GM04503 (cell line): Measurements from ENCODE around the gene CCR6.
"Not testable (repeated sequence)": the region's sequence is repeated elsewhere in the genome, so short reads cannot be mapped to it uniquely, and the experiment has no call there.

Experiments
- DNase-seq: peaks from one replicate; pipeline ENCODE4 v3.0.0-alpha.2; 2012; ENCODE audit warnings: low read depth

CCR6 gene

DNA sequence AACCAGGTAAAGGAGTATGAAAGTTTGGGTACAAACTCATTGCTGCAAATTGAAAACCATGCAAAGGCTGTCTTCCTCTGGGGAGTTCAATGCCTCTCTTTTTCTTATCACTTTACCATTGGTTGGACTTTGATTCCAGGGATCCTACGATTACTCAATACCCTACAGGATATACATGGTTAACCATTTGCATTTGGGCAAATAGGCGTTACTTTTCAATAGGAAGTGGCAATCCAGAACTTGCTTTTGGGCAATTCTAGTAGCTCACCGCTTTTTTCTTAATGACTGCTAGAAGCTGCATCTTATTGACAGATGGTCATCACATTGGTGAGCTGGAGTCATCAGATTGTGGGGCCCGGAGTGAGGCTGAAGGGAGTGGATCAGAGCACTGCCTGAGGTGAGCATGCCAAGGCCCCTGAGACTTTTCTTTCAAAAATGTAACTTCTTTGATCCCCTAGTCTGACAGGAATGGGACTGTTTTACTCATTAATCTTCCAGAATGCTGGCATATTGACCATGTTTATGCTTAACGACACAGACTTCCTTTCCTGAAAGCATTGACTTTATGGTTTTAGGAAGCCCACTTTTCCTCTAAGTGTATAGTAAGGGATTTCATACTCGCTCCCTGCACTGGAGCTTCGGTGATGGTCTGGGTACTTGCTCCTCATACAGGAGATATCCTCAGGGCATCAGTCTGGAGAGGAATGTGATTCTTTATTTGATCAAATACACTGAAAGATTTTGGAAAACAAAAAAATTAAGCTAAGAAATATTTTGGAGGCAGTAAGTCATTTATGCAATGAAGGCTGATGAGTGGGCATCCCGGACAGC is at the start of gene CCR6:
CCR6 (plus strand) TSS at position 270 of the 831 bp plus-strand sequence. CDS start 13,039 bp downstream, outside the sequence.
- DNase-seq = no peak

DNA sequence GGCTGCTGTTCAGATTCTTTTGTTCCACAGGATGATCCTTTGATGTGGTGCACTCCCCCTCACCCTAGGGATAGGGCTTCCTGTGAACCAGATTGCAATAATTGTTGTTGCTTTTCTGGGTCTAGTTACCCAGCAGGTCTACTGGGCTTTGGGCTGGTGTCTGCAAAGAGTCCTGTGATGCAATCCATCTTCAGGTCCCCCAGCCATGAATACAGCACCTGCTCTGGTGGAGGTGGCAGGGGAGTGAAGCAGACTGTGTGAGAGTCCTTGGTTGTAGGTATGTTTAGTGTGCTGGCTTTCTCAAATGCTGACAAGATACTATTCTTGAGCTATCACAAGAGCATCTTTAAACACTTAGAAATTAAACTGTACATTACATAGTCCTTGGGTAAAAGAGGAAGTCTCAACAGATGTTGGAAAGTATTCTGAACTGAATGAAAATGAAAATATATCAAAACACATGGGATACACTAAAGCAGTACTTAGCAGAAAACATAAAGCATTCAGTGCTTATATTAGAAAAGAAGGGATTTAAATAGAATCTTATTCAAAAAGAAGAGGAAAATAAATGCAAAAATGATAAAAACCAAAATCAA is 49.1 kb upstream of the CCR6 start:
- DNase-seq = no peak

- DNase-seq = no peak
These were observed 45.5 kb upstream of the CCR6 start for GRCh38 chr6:167077241-167077932.

DNA sequence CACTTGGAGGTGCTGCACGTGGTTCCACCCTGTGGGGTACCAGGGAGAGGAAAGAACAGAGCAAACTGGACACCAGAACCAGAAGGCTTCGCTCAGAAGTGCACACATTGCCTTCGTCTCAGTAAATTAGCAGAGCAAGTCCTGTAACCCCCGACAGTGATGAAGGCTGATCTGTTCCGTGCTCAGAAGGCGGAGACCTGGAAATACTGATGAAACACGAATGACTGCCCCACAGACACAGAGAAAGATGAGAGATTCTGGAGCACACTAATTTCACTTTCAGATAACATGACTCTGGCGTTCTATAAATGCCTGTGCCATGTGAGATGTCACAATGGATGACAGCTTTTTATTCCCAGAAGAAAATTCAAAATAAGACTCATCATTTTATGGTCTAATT is 44.2 kb upstream of the CCR6 start:
- DNase-seq = no peak

- no peak for DNase-seq
These were observed 43.0 kb upstream of the CCR6 start for GRCh38 chr6:167079853-167080297.

DNA sequence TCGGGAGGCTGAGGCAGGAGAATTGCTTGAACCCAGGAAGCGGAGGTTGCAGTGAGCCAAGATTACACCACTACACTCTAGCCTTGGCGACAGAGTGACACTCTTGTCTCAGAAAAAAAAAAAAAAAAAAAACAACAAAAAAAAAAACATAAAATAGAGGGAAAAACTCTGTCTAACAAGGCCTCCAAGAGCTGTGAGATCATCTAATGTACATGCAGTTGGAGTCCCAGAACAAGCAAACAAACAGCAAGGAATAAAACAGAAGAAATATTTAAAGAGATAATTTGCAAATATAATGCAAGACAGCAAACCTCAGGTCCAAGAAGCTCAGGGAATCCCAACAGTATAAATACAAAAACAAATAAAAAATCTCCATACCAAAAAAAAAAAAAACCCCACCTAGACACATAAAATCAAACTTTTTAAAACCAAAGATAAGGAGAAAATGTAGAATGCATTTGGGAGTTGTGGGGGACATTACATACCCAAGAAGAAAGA is 35.0 kb upstream of the CCR6 start:
- no peak for DNase-seq

DNA sequence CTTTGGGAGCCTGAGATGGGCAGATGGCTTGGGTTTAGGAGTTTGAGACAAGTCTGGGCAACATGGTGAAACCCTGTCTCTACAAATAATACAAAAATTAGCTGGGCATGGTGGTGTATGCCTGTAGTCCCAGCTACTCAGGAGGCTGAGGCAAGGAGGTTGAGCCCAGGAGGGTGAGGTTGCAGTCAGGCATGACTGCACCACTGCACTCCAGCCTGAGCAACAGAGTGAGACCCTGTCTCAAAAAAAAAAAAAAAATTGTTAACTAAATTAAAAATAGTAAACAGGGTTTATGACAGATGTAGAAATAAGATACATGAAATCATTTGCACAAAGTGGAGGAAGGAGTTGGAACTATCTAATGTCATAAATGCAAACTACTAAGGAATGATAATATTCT is 34.2 kb upstream of the CCR6 start:
- DNase-seq = not testable (repeated sequence)

GRCh38 chr6:167089243-167090142 is 33.4 kb upstream of the CCR6 start:
- DNase-seq = no peak

DNA sequence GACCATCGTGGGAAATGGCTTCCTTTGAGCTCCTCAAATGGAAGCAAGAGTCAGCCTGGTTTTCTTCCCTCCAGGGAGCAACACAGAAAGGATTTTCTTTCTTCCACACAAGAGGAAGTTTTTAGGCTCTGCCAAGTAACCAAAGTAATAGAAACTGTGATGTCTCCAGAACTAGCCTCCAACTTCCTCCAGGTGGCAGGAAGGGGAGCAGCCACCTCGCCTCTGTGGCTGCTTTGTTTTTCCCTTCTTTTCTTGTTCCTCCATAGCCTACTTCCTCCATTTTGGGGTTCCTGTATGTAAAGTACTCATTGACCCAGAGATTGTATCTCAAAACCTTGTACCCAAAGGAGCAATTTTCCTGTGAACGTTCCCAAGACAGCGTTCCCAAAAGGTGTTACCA is 32.7 kb upstream of the CCR6 start:
- DNase-seq = no peak

GRCh38 chr6:167091026-167091804 is 31.7 kb upstream of the CCR6 start:
- no peak for DNase-seq

DNA sequence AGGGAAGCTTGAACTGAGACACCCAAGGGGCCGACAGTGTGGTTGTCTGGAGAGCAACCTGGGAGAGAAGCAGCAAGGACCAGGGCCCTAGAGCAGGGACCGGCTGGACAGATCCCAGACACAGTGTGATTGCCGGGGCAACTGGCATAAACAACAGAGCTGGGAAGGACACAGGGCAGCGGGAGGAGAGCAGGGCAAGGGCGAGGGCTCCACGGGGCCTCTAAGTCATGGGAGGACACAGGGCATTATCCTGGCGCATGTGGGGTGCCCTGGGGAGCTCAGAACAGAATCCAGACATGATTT is 31.1 kb upstream of the CCR6 start:
- no peak for DNase-seq

DNA sequence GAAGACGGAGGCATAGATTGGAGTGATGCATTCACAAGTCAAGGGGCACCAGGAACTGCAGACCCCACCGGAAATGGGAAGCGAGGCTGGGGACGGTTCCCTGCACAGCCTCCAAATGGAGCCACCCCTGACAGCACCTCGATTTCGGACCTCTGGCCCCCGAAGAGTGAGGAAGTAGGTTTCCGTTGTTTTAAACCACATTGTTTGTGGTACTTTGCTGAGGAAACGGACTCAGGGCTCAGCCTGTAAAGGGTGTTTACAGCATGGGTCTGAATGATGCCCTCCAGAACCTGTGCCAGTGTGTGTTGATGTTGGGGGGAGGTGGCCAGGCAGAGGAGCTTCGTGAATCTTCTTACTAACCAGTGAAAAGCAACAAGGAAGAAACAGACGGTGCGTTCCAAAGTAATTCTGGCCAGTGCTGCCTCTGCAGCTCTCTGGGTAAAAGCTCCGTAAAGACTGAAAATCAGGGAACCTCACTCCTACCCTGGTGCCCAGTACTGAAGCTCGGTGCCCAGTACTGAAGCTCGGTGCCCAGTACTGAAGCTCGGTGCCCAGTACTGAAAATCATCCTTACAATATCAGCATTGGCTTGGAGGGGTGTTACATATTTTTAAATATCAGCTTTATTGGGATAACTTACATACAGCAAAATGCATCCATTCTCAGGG is 30.1 kb upstream of the CCR6 start:
- DNase-seq = no peak

DNA sequence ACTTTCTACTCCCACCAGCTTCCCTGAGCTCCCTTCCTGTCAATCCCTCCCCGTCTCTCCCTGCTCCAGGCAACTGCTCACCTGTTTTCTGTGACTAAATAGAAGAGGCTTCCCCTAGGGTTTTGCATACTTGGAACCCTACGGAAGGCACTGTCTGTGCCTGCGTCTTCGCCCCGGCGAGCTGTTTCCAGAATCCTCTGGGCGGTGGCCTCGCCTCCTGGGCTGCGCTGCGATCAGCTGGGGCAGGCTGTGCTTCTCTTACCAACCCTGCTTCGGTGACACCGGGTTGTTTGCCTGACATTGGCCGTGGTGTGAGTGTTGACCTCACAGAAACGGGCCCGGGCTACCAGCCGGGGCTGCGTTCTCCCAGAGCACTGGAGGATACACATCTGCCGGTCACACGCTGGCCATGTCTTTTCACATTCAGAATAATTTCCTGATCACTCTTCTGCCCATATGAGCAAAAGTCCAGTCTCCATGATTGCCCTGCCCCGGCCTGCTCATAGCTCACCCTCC is 29.4 kb upstream of the CCR6 start:
- no peak for DNase-seq

- DNase-seq = no peak
These were observed 28.9 kb upstream of the CCR6 start for GRCh38 chr6:167093922-167094432.

- DNase-seq = no peak
These were observed 28.5 kb upstream of the CCR6 start for GRCh38 chr6:167094436-167094819.

DNA sequence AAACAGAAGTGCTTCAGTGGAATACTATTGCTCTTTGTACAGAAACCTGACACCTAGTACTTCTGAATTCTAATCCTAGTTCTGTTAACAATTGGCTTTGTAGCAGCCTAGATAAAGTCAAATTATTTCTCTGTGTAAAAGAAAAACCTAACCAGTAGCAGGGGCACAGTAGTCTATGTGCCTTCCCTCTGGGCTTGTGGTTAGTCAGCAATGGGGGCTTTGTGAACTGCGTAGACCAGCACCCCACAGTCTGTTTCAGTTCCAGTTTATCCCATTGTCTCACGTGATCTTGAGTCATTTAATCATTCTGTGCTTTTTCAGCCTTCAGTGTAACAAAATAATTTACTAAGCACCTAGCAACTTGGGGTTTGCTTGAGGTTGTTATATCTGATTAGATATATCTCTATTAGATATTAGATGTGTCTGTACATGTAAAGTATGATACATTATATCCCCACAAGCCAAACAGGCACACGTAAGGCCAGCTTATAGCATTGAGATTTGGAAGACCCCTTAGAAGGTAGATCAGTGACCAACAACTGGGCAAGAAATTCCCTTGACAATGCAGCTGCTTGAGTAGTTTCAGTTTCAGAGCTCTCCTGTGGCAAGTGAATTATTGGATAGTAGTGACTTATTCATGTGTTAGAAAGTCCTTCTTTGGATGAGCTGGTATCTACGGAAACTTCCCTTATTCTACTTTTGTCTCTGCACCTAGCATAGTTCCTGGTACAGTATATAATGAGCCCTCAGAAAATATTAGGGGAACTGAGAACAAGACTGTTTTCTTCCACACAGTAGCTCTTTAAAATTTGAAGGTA is 27.9 kb upstream of the CCR6 start:
- no peak for DNase-seq

GRCh38 chr6:167095888-167096287 is 27.0 kb upstream of the CCR6 start:
- DNase-seq = no peak

DNA sequence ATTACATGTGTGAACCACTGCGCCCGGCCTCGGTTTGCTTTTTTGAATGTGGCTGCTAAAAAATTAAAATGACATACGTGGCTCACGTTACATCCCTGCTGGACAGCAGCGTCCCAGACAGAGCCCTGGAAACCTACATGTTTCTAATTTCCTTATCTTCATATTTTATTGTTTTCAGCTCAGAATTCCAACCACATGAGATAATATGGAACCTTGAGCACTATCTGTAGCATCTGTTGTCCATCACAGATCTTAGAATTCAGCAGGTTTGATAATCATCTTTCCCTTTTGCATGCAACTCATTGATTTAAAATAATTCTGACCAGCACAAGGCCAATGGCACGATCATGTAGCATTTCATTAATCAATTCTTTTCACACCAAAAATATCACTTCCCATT is 25.9 kb upstream of the CCR6 start:
- no peak for DNase-seq

GRCh38 chr6:167097770-167098169 is 25.1 kb upstream of the CCR6 start:
- DNase-seq = no peak
